Ishikawa (cell line): ENCODE results near the gene FRK.

Experiments used
- CEBPB ChIP-seq: IDR thresholded peaks from 2 replicates; pipeline ENCODE4 v1.6.1; 2012
- CREB1 ChIP-seq: IDR thresholded peaks from 2 replicates; pipeline ENCODE4 v1.6.1; 2012; ENCODE audit warnings: low read depth
- EGR1 ChIP-seq: IDR thresholded peaks from 2 replicates; pipeline ENCODE4 v1.6.1; 2012
- EP300 ChIP-seq: IDR thresholded peaks from 2 replicates; pipeline ENCODE4 v1.6.1; 2012; ENCODE audit warnings: borderline replicate concordance
- FOXM1 ChIP-seq: IDR thresholded peaks from 2 replicates; pipeline ENCODE4 v1.6.1; 2012; ENCODE audit warnings: low read depth, borderline replicate concordance
- NFIC ChIP-seq: IDR thresholded peaks from 2 replicates; pipeline ENCODE4 v1.6.1; 2012
- RAD21 ChIP-seq: IDR thresholded peaks from 2 replicates; pipeline ENCODE4 v1.6.1; 2012; ENCODE audit warnings: low read depth
- TAF1 ChIP-seq: IDR thresholded peaks from 2 replicates; pipeline ENCODE4 v1.6.1; 2012; ENCODE audit warnings: low read depth, mild to moderate bottlenecking
- TCF12 ChIP-seq: IDR thresholded peaks from 2 replicates; pipeline ENCODE4 v1.6.1; 2012; ENCODE audit warnings: low read depth
- TEAD4 ChIP-seq: IDR thresholded peaks from 2 replicates; pipeline ENCODE4 v1.6.1; 2012
- YY1 ChIP-seq: IDR thresholded peaks from 2 replicates; pipeline ENCODE4 v1.6.1; 2012; ENCODE audit warnings: low read depth
- ZBTB7A ChIP-seq: IDR thresholded peaks from 2 replicates; pipeline ENCODE4 v1.6.1; 2012; ENCODE audit warnings: low read depth
- TF ChIP-seq, protein P1 (sequence below): IDR thresholded peaks from 2 replicates; pipeline ENCODE4 v1.6.1; 2012
- TF ChIP-seq, protein P2 (sequence below): IDR thresholded peaks from 2 replicates; pipeline ENCODE4 v1.6.1; 2012
- TF ChIP-seq, protein P3 (sequence below): IDR thresholded peaks from 2 replicates; pipeline ENCODE4 v1.6.1; 2012; ENCODE audit warnings: low read depth, mild to moderate bottlenecking

The FRK gene

DNA sequence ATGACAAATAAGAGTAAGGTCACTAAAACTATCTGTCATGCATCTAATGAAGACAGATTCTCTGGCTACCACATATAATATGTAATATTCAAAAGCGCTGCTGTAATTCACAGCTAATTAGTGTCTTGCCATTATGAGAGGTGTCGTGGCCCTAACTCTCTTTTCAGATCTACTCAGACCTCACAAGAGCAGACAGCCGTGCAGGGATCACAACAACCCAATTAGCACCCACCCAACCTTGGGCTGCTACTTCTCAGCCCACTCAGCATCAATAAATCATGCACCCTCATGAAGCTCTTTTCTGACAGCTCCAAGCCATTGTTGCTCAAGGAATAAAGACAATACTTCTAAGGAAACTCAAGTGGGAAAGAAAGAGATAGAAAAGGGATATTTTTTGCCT, 61.5 kb downstream of the FRK start:
- TF ChIP-seq EGR1 (no peak), EP300 (no peak)

DNA sequence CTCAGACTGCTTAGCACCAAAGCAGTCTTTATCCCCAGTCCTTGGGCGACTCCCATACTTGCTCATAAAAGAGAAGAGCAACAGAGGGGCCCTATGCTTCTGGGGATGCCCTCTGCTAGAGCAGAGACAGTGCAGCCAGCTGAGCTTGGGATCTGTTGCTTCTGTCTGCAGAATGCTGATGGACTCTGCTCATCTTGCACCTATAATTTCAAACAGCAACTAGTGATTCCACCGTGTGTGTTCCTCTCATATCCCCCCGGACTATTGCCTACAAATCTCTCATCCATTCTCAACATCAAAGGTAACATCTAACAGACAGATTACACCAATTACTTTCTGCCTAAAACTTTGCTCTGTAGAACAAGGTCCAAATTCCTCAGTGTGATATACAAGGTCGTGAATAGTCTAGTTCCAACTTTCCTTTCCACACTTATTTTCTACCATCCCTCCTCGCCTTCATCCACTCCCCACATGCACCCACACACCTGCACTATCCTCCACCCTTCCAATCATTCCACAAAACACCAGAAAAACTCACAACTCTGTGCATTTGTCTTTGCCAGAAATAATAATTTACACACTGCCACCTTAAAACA, 62.6 kb downstream of the FRK start:
- TF ChIP-seq TEAD4, result no peak
- TF ChIP-seq, protein P1, sequence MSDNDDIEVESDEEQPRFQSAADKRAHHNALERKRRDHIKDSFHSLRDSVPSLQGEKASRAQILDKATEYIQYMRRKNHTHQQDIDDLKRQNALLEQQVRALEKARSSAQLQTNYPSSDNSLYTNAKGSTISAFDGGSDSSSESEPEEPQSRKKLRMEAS, result no peak
- TF ChIP-seq EGR1, result no peak
- TF ChIP-seq YY1, result no peak
- TF ChIP-seq TCF12, result no peak
- no peak for TF ChIP-seq FOXM1
- TF ChIP-seq, protein P2, sequence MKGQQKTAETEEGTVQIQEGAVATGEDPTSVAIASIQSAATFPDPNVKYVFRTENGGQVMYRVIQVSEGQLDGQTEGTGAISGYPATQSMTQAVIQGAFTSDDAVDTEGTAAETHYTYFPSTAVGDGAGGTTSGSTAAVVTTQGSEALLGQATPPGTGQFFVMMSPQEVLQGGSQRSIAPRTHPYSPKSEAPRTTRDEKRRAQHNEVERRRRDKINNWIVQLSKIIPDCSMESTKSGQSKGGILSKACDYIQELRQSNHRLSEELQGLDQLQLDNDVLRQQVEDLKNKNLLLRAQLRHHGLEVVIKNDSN, result no peak
- TF ChIP-seq TAF1, result no peak
- no peak for TF ChIP-seq CREB1
- TF ChIP-seq, protein P3, sequence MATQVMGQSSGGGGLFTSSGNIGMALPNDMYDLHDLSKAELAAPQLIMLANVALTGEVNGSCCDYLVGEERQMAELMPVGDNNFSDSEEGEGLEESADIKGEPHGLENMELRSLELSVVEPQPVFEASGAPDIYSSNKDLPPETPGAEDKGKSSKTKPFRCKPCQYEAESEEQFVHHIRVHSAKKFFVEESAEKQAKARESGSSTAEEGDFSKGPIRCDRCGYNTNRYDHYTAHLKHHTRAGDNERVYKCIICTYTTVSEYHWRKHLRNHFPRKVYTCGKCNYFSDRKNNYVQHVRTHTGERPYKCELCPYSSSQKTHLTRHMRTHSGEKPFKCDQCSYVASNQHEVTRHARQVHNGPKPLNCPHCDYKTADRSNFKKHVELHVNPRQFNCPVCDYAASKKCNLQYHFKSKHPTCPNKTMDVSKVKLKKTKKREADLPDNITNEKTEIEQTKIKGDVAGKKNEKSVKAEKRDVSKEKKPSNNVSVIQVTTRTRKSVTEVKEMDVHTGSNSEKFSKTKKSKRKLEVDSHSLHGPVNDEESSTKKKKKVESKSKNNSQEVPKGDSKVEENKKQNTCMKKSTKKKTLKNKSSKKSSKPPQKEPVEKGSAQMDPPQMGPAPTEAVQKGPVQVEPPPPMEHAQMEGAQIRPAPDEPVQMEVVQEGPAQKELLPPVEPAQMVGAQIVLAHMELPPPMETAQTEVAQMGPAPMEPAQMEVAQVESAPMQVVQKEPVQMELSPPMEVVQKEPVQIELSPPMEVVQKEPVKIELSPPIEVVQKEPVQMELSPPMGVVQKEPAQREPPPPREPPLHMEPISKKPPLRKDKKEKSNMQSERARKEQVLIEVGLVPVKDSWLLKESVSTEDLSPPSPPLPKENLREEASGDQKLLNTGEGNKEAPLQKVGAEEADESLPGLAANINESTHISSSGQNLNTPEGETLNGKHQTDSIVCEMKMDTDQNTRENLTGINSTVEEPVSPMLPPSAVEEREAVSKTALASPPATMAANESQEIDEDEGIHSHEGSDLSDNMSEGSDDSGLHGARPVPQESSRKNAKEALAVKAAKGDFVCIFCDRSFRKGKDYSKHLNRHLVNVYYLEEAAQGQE, result no peak

DNA sequence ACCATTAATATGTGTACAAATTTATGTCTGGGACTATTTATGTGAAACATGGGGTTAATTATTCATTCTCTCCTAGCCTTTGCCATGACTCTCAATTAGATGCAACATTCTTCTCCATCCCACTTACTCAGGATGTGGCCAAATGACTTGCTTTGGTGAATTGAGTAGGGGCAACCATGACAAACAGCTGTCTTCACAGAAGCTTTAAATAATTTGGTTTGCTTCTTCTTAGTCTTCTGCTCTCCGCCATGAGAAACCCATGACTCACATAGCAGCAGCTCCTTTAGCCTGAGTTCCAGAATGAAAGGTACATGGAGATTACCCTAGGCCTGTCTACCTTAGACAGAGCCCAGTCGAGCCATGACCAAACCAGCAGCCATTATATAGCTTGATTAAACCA, 74.7 kb downstream of the FRK start:
- TF ChIP-seq EP300 (no peak), TCF12 (no peak), NFIC (no peak), FOXM1 (no peak), CREB1 (no peak), YY1 (no peak), ZBTB7A (no peak), EGR1 (no peak), RAD21 (no peak), TEAD4 (no peak), CEBPB (no peak)
- TF ChIP-seq, protein P2, result no peak
- TF ChIP-seq, protein P3, result no peak
- TF ChIP-seq, protein P1, result no peak

DNA sequence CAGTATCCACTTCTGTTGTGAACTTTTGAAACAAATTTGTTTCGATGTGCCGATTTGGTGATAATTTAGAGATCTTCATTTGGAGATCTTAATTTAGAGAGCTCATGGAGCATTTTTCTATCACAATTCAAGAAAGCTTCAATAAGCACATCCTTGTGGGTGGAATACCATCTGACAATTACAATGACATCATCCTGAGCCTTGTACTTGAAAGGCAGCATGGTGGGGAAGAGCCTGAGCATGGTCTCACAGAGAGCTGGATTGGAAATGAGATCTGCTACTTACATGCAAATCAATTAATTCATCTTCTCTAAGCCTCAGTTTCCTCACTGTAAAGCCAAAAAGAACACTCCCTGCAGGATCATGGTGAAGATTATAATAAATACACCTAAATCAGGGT, 75.9 kb downstream of the FRK start:
- TF ChIP-seq, protein P2, result no peak
- TF ChIP-seq, protein P1, result no peak
- TF ChIP-seq TCF12 (no peak), CEBPB (no peak), EP300 (no peak), TEAD4 (no peak), YY1 (no peak), TAF1 (no peak), RAD21 (no peak), CREB1 (no peak), FOXM1 (no peak), NFIC (no peak), ZBTB7A (no peak), EGR1 (no peak)
- TF ChIP-seq, protein P3, result no peak
